ENCODE results near the gene NDUFB10.

NDUFB10 gene

DNA sequence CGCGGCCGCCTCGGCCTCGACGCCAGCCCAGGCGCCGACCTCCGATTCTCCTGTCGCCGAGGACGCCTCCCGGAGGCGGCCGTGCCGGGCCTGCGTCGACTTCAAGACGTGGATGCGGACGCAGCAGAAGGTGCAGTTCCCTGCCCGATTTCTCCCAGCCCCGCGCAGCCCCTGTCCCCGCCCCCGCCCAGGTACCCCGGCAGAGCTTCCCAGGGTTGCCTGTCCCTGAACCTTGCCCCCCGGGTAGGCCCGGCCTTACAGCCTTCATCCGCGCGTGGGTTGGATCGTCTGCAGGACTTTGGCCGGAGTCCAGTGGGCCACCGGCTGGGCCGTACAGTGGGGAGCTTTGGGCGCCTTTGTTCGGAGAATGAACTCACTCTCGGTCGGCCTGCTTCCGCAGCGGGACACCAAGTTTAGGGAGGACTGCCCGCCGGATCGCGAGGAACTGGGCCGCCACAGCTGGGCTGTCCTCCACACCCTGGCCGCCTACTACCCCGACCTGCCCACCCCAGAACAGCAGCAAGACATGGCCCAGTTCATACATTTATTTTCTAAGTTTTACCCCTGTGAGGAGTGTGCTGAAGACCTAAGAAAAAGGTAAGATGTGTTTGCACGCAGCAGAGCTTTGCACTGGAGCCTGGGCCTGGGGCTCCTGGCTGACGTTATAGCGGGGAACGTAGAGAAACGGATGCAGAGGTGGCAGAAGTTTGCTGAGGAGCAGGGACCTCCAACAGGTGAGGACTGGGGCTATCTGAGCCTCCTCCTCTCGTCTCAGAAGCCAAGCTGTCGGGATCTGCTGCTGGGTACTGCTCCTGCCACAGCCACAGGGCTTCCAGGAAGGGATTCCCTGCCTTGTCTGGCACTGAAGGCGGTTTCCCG, 25.2 kb downstream of the NDUFB10 start:
- Histone ChIP-seq H3K27ac (ENCODE audit: low read depth, low read length) (peak overlapping the region; percentile 37), H3K79me2 (ENCODE audit: control insufficient read depth, low read length) (peaks cover 17% of the 10 kb centered on the region), H3K4me1 (ENCODE audit: control insufficient read depth, low read length) (peaks cover 30% of the 10 kb centered on the region), H3K36me3 (ENCODE audit: control insufficient read depth, low read length) (peaks cover 27% of the 10 kb centered on the region), H3F3A (ENCODE audit: control insufficient read depth, insufficient read depth) (peaks cover 17% of the 10 kb centered on the region), H3K4me3 (ENCODE audit: low read length) (peak overlapping the region; percentile 98), H3K4me2 (ENCODE audit: low read length) (peak overlapping the region; percentile 99), H4K20me1 (ENCODE audit: control insufficient read depth, insufficient read depth, low read depth, low read length) (no peaks in the 10 kb centered on the region), H3K9me3 (ENCODE audit: control insufficient read depth, insufficient read depth, low read length) (no peaks in the 10 kb centered on the region), H3K9me2 (replicated peaks; ENCODE audit: control insufficient read depth, low read length) (no peaks in the 10 kb centered on the region), H3K27me3 (ENCODE audit: control insufficient read depth, low read length) (peaks cover 44% of the 10 kb centered on the region)
- TF ChIP-seq, protein P1, sequence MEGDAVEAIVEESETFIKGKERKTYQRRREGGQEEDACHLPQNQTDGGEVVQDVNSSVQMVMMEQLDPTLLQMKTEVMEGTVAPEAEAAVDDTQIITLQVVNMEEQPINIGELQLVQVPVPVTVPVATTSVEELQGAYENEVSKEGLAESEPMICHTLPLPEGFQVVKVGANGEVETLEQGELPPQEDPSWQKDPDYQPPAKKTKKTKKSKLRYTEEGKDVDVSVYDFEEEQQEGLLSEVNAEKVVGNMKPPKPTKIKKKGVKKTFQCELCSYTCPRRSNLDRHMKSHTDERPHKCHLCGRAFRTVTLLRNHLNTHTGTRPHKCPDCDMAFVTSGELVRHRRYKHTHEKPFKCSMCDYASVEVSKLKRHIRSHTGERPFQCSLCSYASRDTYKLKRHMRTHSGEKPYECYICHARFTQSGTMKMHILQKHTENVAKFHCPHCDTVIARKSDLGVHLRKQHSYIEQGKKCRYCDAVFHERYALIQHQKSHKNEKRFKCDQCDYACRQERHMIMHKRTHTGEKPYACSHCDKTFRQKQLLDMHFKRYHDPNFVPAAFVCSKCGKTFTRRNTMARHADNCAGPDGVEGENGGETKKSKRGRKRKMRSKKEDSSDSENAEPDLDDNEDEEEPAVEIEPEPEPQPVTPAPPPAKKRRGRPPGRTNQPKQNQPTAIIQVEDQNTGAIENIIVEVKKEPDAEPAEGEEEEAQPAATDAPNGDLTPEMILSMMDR (IDR thresholded peaks at IDR 0.05; ENCODE audit: low read depth, low read length, poor library complexity, severe bottlenecking), result no peak
- TF ChIP-seq EZH2phosphoT487 (IDR thresholded peaks at IDR 0.05; ENCODE audit: borderline replicate concordance, low read length), result no peak

DNA sequence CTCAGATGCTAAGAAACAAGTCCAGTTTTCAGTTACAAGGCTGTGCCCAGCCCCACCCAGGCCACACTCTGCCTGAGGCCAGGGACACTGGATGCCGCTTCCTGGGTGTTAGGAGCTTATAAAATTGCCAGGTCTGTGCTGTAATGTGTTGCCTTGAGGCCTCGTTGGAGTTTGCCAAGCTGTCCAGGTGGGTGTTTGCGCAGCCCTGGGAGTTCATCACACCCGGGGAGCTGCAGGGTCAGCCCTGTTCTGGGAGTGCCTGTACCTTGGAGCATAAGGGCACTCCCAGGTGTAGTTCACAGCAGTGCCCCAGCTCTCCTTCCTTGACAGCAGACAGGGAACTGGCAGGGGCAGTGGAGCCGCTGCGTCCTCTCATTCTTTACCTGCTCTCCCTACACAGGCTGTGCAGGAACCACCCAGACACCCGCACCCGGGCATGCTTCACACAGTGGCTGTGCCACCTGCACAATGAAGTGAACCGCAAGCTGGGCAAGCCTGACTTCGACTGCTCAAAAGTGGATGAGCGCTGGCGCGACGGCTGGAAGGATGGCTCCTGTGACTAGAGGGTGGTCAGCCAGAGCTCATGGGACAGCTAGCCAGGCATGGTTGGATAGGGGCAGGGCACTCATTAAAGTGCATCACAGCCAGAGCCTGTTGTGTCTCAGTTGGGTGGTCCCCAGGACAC, 26.3 kb downstream of the NDUFB10 start:
- Histone ChIP-seq H3K4me1 (ENCODE audit: control insufficient read depth, low read length) (peaks cover 34% of the 10 kb centered on the region), H3K4me2 (ENCODE audit: low read length) (peak overlapping the region; percentile 99), H3K79me2 (ENCODE audit: control insufficient read depth, low read length) (peaks cover 17% of the 10 kb centered on the region), H3K27me3 (ENCODE audit: control insufficient read depth, low read length) (peaks cover 45% of the 10 kb centered on the region), H3K36me3 (ENCODE audit: control insufficient read depth, low read length) (peaks cover 27% of the 10 kb centered on the region), H3K9me2 (replicated peaks; ENCODE audit: control insufficient read depth, low read length) (no peaks in the 10 kb centered on the region), H3K9me3 (ENCODE audit: control insufficient read depth, insufficient read depth, low read length) (no peaks in the 10 kb centered on the region), H3K27ac (ENCODE audit: low read depth, low read length) (no peak overlapping the region), H4K20me1 (ENCODE audit: control insufficient read depth, insufficient read depth, low read depth, low read length) (no peaks in the 10 kb centered on the region), H3K4me3 (ENCODE audit: low read length) (peak overlapping the region; percentile 98), H3F3A (ENCODE audit: control insufficient read depth, insufficient read depth) (peaks cover 17% of the 10 kb centered on the region)
- TF ChIP-seq EZH2phosphoT487 (IDR thresholded peaks at IDR 0.05; ENCODE audit: borderline replicate concordance, low read length), result no peak
- TF ChIP-seq, protein P1 (IDR thresholded peaks at IDR 0.05; ENCODE audit: low read depth, low read length, poor library complexity, severe bottlenecking), result no peak

DNA sequence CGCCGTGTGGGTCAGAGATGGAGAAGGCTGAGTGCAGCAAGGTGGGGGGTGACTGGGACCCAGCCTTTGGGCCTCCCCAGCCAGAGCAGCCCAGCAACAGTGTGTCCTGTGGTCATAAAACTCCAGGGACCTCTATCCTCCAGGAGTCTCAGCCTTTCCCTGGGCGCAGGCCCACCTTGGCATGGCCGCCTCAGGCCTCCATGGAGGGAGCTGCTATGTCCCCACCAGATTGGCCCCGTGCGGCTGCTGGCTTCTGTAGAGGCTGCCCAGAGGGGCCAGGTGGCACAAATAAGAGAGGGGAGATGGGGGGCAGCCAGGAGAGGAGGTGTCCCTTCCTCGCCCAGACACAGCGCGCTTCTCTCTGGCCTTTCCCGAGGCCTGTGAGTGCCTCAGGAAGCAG, 27.9 kb downstream of the NDUFB10 start:
- Histone ChIP-seq H3K4me2 (ENCODE audit: low read length) (no peak overlapping the region), H3K27me3 (ENCODE audit: control insufficient read depth, low read length) (peaks cover 34% of the 10 kb centered on the region), H3K4me1 (ENCODE audit: control insufficient read depth, low read length) (peaks cover 40% of the 10 kb centered on the region), H3K4me3 (ENCODE audit: low read length) (no peak overlapping the region), H3K27ac (ENCODE audit: low read depth, low read length) (no peak overlapping the region), H3K36me3 (ENCODE audit: control insufficient read depth, low read length) (peaks cover 27% of the 10 kb centered on the region), H4K20me1 (ENCODE audit: control insufficient read depth, insufficient read depth, low read depth, low read length) (no peaks in the 10 kb centered on the region), H3K79me2 (ENCODE audit: control insufficient read depth, low read length) (peaks cover 17% of the 10 kb centered on the region), H3K9me3 (ENCODE audit: control insufficient read depth, insufficient read depth, low read length) (no peaks in the 10 kb centered on the region), H3K9me2 (replicated peaks; ENCODE audit: control insufficient read depth, low read length) (no peaks in the 10 kb centered on the region), H3F3A (ENCODE audit: control insufficient read depth, insufficient read depth) (peaks cover 18% of the 10 kb centered on the region)
- TF ChIP-seq EZH2phosphoT487 (IDR thresholded peaks at IDR 0.05; ENCODE audit: borderline replicate concordance, low read length), result no peak
- TF ChIP-seq, protein P1 (IDR thresholded peaks at IDR 0.05; ENCODE audit: low read depth, low read length, poor library complexity, severe bottlenecking), result no peak
